NCI-H526 (cell line): ENCODE measurements around the gene AGRN.

Experiments
- DNase-seq, 2 experiments: peaks; one replicate each; lab custom pipeline; 2025; lab: John Stamatoyannopoulos, UW

AGRN gene

DNA sequence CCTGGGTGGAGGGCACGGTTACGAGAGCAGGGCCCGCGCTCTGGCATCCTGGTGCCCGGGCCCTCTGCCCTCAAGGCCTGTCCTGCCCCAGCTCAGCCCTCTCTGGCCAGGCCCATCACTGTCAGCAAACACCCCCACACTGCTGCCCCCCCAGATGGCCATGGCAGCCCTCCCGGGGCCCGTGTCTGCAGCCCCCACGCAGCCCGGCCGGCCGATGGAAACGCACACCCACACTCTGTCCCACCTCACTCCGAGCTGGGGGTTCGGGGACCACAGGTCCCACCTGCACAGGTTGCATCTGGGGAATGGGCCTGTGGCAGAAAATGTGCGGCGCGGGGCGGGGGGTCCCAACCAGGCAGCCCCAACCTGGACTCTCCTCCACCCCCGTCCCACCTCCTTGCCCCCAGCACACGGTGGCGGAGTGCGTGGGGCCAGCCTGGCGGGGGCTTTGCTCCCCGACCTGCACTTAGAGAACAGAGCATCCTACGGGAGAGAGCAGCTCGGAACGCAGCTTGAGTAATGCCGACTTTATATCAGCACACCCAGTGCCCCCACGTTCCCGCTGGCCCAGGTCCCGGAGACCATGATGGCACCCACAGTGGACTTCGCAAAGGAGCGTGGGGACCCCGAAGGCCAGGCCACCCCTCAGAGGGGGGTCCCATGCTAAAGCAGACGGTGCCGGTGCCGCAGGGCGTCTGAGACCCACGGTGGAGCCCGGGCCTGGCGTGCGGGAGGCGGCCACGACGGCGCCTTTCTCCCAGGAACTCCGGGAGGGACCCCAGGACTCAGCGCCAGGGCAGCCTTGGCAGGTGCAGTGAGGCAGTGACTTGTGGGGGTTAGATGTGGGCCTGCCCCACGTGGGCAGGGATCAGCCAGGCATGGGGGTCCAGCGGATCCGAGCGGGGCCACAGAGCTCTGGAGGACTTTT lies 61.7 kb downstream of the AGRN start:
- DNase-seq = no peak

DNA sequence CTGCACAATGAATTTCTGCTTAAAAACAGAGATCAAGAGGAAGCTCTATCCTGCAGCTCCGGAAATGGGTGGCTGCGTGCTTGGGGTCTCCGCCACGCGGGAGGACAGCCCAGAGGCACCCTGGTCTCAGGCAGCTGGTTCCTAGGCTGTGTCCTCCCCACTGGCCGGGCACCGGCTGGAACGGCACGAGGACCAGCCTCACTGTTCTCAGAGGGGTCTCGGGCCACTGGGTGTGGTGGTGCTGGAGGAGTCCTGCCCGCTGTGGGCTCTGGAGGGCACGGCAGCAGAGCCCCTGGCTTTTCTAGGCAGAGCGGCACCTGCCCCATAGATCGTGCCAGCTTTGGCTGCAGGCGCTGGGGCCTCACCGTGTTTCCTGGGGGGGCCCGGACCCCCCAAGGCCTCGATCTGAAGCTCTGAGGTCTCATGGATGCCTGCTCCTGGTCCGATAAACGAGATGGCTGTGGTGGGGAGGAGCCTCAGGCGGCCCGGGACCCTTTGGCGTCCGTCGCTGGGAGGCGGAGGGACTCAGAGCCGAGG lies 62.4 kb downstream of the AGRN start:
- DNase-seq = no peak

DNA sequence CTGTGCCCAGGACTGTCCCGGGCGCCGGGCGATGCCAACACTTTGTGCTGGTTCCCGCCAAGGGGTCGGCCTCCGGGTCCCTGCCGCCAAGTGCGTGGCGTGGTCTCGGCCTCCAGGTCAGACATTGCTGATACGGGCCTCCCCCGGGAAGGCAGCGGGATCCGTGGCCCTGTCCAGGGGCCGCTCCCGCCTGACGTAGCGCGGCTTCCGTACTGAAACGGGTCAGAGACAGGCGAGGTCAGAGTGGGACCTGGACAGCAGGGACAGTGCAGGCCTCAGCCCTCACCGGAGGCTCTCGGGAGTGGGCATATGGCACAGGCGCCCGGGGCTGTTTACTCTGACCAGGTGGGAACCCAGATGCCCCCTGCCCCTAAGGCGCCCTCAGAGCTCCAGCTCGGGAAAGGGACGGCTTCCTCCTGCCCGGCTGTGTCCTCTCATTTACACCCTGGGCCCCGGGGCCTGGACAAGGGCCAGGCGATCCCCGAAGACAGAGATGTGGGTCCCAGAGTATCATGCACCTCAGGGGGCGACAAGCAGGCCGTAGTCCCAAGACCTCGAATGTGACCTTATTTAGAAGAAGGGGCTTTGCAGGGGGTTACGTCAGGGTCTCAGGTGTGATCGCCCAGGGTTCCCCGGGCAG lies 63.0 kb downstream of the AGRN start:
- no peak for DNase-seq

DNA sequence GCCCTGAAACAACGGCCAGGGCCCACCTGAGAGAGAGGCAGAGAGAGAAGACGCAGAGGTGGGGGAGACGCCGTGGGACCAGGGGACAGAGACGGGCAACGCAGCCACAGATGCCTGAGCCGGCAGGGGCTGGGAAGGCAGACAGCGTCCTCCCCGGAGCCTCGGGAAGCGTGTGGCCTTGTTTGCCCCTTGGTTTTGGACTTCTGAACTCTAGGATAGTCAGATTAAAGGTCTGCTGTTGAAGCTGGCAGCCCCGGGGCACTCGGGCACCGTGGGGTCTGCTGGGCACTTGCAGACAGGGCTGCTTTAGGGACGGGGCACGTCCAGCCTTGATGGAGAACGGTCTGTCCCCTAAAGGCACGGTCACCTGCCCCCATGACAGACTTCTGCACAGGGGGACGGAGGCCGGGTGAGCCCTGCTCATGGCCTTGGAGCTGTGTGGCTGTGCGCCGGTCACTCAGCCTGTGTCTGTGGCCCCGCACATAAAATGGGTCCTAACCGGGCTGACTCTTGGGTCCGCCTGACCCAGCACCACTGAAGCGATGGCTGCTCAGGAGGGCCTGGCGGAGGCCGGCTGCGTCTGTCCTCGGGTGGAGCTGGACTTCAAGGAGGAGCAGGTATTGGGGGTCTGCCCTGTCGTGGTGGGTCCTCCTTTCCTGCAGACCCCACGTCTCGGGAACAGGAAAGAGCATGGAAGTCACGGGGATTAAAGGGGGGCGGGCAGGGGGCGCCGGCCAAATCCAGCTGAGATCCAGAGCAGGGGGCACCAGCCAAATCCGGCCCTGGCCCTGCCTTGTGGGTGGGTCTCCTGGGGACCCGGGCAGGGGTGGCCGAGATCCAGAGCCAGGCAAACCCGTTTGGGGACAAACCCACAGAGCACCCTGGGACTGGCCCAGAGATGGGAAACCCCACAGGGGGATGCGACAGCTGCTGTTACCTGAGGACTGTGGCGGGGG lies 63.8 kb downstream of the AGRN start:
- DNase-seq = no peak

DNA sequence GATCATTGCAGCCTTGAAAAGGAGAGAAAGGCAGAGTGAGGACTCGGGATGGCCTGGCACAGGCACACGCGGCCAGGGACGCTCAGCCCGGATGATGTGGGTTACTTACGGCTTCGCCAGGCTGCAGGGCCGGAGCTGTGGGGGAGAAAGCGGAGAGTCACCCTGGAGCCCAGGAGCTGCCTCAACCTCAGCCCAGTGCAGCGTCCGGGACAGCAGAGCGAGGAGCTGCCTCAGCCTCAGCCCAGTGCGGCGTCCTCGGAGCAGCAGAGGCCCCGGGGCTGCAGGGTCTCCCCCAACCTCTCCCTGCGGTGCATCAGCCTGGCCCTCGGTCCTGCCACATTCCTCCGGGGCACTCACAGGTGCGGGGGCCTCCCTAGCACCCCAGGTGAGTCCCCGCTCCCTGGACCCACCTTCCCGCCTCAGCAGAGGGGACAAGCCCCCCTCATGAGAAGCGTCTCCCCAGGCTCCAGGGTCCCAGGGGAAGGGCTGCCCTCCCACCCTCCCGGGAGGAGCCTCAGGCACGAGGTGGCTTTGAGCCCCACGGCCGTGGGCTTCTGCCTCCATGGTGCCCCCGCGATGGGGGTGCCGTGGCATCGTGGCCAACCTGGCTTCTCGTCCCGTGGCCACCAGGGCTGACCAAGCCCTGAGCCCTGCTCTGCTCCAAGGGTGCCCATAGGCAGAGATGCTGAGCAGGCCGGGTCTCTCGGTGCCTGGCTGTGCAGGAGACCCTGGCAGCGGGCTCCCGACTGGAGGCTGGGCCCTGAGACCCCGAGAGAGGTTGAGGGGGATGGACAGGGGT lies 64.7 kb downstream of the AGRN start:
- DNase-seq = no peak

DNA sequence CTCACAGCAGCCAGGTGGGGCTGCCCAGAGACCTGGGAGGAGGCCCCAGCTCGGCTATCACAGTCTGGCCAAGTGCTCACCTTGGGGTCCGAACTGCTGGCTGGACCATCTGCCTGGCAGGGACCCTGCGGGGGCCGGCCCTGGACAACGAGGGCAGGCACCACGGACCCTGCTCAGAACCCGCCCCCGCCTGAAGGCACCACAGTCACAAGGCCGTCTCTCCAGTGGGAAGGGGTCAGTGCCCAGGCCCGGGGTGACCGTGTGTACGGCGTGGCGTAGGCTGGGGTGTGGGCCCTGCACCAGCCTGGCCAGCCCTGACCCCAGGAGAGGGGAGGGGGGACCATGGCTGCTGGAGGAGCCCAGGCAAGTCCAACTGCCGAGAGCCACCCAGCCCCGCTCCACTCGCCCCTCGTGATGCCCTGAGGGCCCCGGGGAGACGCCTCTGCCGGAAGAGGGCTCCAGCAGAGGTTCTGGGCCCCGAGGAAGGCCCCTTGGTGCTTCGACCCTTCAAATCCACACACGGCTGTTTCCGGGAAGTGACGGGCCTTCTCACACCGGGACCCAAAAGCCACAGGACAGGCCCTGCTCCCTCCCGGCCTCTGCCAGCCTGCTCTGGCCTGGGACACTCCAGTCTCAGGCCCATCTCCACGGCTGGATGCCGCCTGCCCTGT lies 65.4 kb downstream of the AGRN start:
- no peak for DNase-seq

DNA sequence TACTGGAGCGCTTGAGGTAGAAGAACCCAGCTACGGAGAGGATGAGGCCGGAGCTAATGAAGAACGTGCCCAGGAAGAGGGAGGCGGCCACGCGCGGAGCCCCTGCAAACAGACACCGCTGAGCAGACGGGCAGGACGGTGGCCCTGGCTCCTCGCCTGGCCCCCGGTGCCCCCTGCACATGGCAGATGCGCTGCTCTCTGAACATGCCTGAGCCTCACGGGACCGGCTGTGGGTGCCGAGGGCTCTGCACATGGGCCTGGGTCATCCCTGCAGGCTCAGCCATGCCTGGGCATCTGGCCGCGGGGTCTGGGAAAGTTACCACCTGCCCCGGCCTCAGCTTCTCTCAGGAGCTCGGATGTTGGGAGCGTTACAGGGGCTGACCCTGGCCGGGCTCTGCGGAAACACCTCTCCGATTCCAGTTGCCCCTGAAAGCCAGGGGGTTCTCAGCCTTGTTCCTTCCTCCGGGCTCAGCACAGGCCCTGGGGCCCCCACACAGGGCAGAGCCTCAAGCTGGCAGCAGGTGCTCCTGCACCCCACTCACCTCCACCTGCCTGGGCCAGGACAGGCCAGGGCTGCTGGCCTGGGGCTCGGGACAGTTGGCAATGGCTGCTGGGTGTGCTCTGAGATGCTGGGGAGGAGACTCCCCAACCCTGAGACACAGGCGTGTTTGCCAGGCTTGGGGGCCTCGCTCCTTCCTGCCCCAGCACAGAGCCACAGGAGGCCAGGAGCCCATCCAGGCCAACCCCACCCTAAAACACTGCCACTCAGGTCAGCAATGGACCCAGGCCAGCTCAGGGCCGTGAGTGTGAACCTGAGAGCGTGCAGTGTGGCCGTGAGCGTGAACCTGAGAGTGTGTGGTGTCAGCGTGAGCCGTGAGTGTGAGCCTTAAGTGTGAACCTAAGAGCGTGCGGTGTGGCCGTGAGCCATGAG lies 66.3 kb downstream of the AGRN start:
- no peak for DNase-seq

DNA sequence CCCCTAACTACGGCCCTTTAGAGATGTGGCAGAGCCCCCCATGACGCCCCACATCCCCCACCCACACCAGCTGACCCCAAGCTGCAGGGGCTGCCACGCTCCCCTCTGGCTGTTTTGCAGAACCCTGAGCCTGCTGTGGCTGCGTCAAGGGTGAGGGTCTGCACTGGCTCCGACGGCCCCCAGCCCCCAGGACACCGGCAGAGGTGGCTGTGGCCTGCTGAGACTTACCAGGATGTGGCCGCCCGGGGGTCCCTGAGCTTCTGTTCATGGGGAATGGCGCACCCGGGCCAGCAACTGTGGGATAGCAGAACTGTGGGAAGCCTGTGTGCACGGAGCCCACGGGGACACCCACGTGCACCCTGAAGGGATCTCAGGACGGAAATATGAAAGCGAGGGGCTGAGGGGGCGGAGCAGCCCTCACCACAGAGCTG lies 67.0 kb downstream of the AGRN start:
- no peak for DNase-seq

DNA sequence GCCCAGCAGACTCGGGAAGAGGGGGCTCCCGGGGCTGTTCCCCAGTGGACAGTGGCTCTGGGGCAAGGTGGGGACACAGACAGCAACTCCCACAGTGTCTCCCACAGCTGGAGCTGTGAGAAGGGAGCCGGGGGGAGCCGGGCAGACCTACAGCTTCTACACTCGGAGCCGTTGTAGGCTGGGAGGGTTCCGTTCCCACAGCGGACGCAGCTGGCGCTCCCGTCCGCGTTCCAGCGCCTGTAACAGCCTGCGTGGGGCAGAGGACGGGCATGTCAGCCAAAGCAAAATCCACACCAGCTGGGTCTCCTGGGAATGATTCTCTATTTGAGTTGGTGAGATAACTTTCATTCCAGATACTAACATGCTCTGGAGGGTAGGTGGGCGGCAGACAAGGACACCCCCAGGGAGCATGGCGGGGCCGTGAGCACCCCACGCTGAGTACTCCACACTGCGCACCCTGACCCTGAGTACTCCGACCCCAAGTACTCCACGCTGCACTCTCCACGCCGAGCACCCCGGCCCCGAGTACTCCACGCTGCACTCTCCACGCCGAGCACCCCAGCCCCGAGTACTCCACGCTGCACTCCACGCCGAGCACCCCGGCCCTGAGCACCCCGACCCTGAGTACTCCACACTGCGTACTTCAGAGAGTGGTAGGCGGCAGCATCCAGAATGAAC lies 67.6 kb downstream of the AGRN start:
- no peak for DNase-seq

DNA sequence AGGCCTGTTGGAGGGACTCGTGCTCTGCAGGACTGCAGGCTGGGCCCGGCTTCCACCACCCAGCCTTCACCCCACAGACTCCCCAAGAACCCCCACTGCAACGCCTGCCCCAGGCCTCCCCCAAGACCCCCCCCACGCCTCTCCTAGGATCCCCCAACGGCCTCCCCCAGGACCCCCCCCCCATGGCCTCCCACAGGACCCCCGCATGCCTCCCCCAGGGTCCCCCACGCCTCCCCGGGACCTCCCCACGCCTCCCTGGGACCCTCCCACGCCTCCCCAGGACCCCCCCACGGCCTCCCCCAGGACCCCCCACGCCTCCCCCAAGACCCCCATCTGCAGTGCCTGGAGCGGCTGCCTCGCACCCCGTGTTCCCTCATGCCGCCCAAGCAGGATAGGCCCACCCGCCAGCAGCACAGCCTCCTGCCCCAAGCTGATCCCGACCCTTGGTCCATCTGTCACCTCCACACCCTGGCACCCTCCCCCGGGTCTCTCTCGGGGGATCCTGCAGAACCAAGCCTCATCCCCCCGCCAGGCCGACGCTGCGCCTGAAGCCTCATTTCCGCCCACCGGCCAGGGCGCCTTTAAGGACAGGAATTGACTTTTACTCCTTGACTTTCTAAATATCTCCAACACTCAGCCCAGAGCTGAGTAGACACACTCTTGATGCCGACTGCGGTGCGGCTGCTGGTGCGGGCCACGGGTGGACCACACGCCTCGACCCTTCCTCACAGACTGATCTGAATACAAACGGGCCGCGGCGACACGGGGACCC lies 68.3 kb downstream of the AGRN start:
- DNase-seq = no peak

DNA sequence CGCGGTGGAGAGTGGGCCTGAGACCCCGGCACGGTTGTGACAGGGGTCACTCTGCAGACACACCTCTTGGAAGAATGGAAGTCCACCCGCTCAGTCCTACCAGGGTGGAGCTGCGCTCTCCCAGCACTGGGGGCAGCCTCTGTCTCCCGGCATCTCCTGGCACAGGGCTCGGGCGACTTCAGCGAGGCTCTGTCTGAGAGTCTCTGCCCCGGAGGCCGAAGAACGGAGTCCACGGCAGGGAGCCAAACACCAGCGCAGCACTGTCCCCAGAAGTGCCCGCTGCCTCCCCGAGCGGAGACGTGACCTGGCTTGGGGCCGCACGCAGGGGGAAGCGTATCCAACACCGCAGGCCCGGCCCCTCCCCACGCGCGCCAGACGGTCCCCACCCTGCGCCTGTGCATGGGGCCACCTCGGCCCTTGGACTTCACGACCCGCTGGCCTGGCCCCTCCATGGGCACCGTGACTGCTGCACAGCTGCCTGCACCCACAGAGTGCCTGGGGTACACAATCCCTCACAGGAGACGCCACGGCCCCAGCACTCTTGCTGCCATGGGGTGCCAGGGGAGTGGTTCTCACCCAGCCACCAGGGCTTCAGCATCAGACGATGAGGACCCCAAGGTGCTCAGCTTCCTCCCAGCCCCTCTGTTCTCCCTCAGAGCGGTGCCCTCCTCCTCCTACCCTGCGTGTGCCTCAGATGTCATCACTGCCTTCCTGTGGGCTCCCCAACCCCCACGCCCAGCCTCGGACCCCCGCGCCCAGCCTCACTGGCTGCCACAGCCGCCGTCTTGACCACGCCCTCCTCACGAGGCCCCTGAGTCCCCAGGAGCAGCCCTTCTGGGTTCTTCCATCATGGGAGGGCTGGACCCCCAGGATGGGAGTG lies 69.1 kb downstream of the AGRN start:
- no peak for DNase-seq

DNA sequence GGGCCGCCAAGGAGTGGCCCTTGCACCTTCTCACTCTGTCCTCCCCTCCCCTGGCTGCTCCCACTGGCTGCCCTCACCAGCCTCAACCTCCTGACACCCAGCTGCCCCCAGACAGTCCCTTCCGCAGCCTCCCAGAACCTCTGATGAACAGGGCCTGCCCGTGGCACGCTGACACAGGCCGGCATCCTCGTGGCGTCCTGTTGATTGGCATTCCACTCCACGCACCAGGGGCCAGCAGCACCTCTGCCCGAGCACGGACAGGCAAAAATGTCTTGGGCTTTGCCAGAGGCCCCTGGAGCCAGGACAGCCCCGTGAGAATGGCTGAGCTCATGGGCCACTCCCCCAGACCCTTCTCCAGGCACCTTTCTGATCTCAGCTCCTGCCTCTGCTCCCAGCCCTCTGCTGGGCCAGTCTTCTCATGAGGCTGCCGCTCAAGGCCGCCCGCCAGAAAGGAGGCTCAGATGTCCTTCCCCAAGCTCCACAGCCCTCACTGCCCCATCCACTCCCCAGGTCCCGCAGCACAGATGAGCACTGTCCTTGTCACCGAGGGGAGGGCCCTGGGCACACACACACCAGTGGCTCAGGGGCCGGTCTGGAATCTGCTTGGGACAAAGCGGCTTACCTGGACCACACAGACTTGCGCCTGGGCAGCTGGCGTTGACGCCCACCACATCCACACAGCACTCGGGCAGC lies 70.0 kb downstream of the AGRN start:
- DNase-seq = no peak

DNA sequence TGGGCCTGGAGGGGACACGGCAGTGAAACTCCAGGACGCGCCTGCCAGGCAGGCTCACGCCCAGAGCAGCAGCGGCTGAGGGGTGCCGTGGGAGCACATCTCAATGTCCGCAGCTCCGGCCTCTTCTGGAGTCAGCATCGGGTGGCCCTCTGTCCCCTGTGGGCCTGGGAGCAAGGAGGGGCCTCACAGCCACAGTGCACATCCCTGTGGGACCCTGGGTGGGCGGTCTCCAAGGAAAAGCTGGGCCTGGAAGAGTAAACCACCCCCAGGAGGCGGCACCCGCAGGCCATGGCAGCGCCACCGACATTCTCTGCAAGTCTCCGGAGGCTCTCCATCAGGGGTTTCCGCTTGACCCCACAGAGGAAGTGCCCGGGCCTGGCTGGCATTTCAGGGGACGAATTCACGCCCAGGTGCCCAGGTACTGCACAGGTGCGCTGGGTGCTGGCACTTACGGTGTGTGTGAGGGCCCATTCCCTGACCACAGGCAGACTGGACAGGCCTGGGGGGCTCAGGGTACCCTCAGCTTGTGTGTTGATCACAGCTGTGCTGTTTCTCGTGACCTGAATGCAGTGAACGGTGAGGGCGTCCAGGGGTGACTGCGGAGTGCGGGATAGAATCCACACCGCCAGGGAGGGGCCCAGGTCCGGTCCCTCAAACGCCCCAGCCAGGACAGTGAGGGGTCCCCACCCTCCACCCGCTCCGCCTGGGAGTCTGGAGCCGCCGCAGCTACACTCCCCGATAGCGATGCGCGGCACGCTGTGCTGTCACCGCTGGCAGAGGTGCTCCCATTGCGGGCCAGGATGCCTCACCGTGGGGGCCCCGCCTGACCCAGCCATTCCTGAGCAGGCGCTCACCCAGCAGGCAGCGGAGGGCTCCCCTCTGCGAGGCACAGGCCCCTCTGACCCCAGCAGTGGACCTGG lies 70.8 kb downstream of the AGRN start:
- no peak for DNase-seq

DNA sequence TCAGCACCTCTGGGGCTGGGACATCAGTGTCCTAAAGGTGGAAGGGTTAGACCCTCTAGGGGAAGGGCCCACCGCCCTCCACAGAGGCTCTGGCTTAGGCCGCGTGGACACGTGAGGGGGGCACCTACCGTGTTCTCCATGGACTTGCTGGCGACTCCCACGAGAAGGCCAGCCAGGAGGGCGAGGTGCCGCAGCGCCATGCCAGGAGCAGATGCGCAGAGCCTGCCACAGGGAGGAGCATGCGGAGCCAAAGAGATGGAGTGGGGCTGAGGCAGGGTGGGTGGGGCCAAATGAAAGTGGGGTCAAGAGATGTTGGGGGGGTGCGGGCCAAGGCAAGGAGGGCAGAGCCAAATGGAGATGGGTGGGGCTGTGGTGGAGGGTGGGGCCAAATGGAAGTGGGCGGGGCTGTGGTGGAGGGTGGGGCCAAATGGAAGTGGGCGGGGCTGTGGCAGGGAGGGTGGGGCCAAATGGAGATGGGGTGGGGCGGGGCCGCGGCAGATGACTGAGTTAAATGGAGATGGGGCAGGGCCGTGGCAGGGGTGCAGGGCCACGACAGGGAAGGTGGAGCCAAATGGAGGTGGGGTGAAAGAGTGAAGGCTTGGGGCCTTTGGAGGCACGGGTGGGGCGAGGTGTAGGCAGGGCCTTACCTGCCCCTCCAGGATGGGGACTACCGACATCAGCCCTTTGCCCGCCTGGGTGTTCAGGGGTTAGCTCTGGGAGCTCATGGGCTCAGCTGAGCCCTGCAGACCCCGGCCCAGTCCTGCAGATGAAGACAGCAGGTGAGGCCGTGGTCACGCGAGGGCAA lies 71.6 kb downstream of the AGRN start:
- no peak for DNase-seq
